Amniotic epithelial cell (primary cell): ENCODE results near the gene EFEMP2.
"Not testable (repeated sequence)": the region's sequence is repeated elsewhere in the genome, so short reads cannot be mapped to it uniquely, and the experiment has no call there.

Experiments
- DNase-seq: peaks from one replicate; pipeline ENCODE4 v3.0.0-alpha.2; 2010; ENCODE audit warnings: low read depth

Gene EFEMP2

DNA sequence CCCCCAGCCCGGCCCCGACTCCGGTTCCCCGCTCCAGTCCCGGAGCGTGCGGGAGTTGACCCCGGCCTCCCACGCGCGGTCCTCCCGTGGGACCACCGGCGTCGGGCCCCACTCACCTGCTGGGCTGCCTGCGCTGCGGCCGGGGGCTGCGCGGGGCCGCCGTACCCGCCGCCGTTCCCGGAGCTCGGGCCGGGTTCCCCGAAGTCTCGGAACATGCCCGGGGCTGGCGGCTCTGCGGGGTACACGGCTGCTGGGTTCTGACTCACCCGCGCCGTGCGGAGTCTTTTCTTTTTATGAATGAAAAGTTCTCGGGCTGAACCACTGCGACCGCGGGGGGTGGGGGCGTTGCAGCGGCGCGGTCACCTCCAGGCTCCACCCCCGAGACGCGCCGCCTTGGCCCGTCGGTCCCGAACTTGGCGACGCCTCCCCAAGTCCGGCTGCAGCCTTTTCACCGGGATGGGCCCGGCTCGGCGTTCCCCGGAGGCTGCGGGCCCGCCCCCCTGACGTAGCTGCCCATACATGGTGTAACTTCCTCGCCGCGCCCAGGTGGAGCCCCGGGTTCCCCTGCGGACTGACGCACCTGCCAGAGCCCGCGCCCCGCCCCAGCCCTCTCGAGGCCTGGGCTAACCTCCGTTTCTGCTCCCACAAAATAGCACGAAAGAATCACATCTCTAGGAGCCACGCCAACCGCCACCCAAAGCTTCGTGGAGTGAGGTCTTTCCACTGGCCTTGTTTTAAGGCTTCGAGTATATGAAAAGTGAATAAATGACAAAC is 27.7 kb upstream of the EFEMP2 start, which contains the start of gene FOSL1:
FOSL1 (minus strand) TSS at position 264 of the 774 bp plus-strand sequence; CDS start at position 215, 49 bp downstream.
- DNase-seq, result peak; percentile 92

DNA sequence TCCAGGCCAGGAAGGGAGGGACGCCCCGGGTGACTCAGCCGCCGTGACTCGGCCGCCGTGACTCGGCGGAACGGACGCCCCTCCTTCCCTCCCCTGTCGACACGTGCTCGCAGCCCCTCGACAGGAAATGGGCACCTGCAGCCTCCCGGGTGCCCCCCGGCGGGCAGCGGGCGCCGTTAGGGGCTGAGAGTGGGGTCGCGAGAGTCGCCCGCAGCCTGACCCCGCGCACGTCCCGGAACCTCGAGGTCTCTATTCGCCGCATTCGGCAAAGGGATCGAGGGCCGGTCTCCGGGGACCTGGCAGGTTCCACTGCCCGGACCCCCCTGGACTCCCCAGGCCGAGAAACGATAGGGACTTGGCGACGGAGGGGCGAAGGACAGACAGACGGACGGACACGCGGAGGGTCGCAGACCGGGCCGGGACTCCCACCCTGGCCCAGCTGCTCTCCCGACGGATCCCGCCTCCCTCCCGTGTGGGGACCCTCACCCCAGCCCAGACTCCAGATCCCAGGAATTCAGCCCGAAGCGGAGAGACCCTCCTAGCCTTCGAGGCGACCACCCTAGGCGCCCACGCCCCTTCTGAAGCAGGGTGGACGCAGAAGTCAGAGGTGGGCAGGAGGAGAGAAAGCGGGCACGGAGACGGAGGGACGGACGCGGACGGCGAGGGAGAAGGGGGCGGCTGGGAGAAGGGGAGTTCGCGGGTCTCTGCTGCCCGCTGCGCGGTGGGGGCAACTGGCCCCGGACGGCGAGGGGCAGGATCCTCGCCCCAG is 26.9 kb upstream of the EFEMP2 start:
- DNase-seq, result peak; percentile 59

DNA sequence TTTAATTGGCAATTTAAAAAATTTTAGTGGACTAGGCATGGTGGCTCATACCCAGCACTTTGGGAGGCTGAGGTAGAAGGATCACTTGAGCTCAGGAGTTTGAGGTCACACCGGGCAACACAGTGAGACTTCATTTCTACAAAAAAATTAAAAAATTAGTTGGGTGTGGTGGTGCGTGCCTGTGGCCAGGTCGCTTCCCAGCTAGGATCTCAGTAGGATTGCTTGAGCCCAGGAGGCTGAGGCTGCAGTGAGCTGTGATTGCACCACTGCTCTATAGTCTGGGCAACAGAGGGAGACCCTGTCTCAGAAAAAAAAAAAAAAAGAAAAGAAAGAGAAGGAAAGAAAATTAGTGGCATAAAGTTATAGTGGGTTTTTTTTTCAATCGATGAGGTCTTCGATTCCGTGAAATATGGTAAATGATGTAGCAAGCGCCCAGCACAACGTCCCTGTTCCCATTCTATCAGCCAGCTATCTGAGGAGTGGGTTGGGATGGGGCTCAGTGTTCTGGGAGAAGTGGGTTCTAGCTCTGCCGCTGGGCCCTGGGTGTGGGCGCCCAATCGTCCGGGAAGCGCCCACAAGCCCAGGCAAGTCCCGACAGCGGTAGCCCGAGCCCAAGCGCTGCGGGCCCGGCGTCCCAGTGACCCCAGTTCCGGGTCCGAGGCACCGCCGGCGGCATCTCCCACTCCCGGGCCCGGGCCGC is 26.2 kb upstream of the EFEMP2 start:
- DNase-seq, result peak; percentile 31

DNA sequence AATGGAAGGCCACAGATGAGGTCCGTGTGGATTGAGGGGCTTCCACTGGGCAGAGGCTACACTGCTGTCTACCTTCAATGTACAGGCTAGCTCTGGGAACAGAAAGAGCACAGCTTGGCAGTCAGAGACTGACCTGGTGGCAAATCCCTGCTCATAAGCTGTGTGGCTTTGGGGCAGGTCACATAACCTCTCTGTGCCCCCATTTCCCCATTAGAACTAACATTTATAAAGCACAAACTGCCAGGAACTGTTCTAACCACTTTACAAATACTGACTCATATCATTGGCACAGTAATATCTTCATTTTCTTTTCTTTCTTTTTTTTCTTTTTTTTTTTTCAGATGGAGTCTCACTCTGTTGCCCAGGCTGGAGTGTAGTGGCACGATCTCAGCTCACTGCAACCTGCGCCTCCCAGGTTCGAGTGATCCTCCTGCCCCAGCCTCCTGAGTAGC is 24.4 kb upstream of the EFEMP2 start:
- DNase-seq, result no peak

DNA sequence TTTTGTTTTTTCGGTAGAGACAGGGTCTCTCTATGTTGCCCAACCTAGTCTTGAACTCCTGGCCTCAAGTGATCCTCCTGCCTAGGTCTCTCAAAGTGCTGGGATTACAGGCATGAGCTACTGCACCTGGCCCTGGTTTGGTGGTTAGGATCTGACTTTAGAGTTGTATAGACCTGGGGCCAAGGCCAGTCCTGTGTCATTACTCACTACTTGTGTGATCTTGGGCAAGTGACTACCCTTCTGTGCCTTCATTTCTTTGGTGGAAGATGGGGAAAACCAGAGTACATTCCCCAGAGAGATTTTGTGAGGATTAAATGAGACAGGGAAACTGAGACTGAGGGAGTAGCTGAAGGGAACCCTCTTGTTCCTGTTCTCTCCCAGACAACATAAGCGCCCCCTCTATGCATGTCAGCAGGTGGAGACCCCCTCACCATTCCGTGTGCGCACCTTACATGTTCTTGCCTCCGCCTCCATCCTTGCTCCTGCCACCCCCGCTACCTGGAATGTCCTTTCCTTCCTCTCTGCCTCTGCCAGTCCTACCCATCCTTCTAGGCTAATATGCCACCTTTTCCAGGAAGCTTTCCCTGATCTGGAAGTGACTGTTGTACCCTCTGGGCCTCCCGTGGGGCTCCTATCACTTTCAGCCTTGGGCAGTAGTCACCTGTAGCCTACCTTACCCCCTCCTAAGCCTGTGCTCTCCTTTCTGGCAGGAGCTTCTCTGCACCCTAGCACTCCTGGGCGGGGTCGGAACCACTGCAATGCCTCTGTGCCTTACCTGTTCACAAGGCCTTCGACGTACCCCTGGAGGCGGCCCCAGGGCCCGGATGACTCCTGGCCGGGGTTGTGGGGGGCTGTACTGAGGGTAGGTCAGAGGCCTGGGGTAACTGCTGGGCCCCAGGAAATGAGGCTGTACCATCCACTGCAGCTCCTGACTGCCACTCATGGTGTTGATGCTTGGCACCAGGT is 23.7 kb upstream of the EFEMP2 start:
- no peak for DNase-seq

DNA sequence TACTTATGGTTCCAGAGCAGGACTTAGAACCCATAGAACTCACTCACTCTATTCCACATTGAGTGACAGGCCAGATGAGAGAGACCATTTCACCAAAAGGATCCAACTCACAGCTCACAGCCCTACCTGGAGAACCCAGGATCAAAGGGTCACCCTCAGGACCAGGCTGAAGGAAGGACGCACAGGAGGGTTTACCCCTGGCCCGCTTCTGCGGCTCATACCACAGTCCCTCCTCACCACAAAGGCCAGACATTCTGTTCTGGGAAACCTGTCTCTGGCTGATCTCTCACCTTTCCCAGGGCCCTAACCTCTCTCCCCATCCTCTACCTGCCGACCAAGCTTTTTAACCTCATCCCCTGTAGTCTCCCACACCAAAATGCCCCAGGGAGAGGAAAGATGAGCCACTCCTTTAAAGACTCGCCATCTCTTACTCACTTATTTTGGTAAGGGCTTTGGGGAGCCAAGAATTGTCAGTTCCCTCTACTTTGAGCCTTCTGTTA is 22.9 kb upstream of the EFEMP2 start:
- DNase-seq, result no peak

DNA sequence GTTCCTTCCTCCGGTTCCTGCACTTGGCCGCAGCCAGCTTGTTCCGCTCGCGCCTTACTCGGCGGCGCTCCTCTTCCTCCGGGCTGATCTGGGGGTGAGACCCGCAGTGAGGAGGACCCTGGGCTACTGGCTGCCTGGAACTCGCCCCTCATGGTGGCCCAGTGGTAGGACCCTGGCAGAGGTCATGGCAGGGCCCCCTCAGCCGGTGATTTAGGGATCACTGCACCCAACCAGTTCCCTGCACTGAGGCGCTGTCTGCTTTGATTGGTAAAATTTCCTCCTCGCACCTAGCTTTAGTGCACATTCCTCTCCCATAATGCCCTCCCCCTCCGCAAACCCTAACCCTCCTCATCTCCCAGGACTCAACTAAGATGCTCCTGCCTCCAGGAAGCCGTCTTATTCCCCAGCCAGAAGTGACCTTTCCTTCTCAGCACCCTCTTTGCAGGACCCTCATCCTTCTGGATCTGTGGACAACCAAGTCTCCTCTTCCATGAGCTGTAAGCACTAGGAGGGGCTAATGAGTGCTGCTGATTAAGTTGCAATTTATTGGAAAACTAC is 21.5 kb upstream of the EFEMP2 start:
- no peak for DNase-seq

DNA sequence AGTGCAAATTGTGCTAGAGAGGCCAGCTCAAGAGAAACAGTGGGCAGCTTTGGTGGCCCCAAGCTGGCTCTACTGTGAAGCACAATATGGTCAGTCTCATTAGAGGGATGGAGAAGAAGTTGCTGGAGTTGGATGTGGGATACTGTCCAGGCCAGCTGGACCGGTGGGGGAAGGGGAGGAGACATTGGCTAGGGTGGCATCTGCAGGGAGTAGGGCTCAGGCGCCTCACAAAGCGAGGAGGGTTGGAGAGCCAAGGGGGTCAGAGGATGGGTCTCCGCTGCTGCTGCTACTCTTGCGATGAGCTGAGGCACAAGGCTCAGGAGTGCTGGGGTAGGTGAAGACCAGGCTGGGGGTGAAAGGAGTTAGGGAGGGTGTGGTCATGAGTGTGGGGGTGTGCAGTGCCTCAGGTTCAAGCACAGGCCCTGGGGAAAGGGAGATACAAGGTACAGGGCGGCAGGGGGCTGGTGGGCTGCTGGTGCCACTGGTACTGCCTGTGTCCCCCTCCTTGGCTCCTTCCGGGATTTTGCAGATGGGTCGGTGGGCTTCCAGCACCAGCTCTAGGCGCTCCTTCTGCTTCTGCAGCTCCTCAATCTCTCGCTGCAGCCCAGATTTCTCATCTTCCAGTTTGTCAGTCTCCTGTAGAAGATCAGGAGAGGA is 20.2 kb upstream of the EFEMP2 start:
- no peak for DNase-seq

DNA sequence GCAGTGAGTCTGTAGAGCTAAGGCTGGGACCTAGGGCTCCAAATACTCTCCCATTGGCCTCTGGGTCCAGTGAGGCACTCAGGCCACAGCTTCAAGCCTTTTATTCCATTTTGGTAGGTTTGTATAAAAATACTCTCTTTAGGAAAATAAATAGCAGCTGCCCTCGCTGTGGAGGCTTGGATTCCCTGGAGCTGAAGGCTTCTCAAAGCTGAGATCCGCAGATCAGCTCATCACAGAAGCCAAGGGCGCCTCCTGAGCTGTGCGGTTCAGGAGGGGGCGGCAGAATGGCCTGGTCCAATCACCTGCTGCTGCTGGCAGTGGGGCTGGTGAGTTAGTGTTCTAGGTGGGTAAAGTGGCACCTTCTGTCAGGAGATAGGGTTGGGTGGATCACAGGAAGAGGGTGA is 19.5 kb upstream of the EFEMP2 start:
- DNase-seq, result not testable (repeated sequence)

DNA sequence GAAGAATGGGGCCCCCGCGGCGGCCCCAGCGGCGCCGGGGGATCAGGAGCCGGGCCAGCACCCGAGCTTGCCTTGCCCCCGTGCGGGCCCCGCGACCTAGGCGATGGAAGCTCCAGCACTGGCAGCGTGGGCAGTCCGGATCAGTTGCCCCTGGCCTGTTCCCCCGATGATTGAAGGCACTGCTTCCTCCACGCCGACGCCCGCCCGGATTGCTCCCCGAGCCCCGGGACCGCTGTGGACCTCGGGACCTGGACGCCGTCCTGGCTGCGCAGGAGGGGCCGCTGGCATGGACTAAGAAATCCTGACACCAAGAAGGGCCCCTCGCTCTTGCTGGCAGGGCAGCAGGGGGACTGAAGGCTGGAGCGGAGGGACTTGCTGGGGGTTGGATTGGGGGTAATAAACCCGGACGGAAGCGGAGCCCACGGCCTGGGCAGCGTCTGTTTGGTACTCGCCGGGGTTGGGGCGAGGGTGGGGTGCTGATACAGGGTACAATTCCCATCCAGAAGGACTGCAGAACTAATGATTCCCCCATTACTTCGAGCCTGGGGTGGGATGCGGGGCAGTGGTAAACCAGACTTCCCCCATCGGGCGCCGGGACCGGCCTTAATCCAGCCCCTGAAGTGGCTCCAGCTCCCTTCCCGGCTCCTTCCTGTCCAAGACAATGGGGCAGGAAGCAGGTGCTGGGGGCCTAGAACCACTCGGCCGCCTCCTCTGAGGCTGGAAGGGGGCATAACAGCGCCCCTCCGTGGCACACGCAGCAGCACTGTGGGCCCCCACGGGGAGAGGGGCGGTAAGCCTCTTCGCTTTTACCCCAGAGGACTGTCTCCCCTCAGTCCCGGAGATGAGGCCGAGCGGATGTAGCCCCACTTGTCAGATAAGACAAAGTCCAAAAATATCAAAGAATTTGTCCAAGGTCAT is 18.9 kb upstream of the EFEMP2 start:
- DNase-seq, result peak; percentile 27

DNA sequence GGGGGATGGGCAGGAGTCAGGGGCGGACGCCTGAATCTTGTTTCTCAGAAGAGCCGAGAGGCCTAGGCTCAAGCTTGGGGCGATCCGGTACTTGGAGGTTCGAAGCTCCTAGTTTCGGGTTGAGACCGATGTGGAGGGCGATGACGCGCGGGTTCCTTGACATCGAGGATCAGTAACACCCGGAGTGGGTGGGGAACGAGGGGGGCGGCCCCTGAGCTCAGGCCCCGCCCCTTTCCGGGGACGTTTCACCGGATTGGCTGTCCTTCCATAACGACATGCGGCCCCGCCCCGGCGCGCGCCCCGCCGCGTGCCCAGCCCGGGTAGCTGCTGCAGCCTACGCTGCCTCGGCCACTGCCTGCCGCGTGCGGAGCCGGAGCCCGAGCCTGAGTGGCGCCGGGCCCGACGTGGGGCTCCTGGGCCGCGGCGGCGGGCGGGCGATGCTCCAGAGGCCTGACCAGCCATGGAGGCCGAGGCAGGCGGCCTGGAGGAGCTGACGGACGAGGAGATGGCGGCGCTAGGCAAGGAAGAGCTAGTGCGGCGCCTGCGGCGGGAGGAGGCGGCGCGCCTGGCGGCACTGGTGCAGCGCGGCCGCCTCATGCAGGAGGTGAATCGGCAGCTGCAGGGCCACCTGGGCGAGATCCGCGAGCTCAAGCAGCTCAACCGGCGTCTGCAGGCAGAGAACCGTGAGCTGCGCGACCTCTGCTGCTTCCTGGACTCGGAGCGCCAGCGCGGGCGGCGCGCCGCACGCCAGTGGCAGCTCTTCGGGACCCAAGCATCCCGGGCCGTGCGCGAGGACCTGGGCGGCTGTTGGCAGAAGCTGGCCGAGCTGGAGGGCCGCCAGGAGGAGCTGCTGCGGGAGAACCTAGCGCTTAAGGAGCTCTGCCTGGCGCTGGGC is 18.0 kb upstream of the EFEMP2 start, which contains the start of gene CCDC85B:
CCDC85B (plus strand) TSS at position 350 of the 895 bp plus-strand sequence; CDS start at position 461, 111 bp downstream.
- peak; percentile 89 for DNase-seq

DNA sequence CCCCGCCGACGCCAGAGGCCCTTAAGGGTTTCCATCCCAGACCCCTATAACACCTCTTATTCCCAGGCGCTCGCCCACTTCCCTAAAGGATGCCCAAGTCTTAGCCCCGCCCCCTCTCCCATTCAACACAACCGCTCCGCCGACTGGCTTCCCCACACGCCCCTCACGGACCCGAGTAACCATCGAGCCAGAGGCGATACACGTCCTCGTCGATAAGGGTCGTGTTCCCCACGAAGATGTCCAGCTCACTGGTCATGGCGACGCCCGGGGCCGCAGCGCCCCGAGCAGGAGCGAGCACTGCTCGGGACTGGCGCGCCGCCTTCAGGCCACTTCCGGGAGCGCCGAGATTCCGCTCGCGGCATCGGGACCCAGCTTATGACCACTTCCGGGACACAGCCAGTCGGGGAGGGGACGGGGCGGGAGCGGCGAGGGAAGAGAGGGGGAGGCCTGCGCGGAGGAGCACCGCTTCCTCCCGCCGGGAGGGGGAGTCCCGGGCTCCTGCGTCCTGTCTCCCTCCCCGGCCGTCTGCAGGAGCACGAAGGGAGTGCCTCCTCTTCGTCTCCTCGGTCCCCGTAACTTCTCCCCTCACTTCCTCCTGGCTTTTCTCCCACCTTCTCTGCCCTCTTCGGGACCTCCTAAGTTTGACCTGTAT is 15.7 kb upstream of the EFEMP2 start, which contains the start of gene FIBP:
FIBP (minus strand) TSS at position 309 of the 652 bp plus-strand sequence; CDS start at position 256, 53 bp downstream.
- peak; percentile 95 for DNase-seq

DNA sequence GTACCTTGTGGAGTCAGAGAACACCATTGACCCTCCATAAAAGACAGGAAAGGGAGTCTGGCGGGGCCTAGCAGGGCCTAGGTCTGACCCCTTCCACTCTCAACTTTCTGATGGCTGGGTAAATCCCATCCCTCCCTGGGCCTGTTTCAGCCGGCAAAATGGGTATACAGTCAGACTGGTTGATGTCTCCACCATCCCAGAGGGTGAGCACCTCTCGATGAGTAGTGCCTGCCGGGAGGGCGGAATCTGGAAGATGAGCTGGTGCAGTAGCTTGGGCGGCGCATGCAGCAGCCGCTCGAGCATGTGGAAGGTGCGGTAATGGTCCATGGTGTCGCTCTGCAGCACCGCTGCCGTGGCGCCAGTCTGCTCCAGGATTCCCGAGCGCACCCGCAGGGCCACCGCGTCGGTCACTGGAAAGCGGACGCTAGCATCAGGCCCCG is 15.1 kb upstream of the EFEMP2 start:
- DNase-seq, result peak; percentile 22

DNA sequence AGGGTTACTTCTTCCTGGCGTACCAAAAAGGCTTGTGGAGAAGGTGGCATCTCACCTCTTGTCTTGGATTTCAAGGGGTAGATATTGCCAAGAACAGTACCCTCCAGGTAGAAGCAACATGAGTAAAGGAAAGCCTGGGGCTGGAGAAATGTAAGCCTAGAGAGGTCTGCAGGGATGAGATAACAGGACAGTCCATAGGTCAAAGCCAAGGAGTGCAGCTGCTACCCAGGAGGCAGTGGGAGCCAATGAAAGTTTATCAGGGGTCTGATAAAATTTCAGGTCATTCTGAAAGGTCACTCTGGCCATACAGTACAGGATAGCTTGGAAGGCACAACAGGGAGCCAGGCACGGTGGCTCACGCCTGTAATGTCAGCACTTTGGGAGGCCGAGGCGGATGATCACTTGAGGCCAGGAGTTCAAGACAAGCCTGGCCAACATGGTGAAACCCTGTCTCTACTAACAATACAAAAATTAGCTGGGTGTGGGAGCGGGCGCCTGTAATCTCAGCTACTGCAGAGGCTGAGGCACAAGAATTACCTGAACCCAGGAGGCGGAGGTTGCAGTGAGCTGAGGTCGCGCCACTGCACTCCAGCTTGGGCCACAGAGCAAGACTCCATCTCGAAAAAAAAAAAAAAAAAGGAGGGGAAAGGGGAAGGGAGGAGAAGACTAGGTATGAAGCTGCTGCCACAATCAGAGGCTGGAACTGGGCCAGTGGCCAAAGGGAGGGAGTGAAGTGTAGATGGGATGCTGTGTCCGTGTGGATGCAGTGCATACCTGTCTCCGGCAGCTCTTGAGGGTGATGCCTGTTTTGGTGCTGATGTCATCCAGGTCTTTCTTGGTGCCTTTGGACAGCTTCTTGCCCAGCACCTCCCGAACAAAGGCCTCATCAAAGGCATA is 14.5 kb upstream of the EFEMP2 start:
- no peak for DNase-seq

DNA sequence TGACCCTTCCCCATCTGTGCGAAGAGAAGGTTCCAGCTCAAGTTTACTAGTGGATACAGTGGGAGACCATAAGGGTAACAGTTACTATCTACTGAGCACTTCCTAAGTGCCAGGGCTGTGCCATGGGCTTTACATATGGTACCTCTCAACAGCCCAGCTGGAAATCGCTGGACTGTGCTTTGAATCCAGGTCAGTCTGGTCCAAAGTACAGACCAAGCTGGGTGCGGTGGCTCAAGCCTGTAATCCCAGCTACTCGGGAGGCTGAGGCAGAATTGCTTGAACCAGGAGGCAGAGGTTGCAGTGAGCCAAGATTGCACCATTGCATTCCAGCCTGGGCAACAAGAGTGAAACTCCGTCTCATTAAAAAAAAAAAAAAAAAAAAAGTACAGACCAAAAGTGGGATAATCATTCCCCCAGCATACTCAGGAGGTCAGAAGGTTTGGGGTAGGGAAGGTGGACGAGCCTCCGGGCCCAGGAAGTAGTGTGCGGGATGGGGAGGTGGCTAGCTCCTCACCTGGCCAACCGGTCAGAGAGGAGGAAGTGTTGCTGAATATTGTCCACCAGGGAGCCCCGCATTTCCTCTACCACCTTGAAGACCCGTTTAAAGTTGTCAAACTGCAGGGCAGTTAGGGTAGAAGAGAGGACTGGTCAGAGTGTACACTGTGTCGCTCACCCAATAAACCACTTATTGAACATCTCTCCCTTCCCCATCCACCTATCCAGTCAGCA is 13.4 kb upstream of the EFEMP2 start:
- no peak for DNase-seq
